HG03025 (cell line): ENCODE data around the gene EMP1.
"Not testable (repeated sequence)": the region's sequence is repeated elsewhere in the genome, so short reads cannot be mapped to it uniquely, and the experiment has no call there.

Source experiments
- ATAC-seq: cut with Tn5 transposase; IDR thresholded peaks from one replicate; pipeline ENCODE4 v1.9.1; 2021; ENCODE audit warnings: mild to moderate bottlenecking, moderate library complexity; ENCODE audit not compliant: unreplicated experiment, low FRiP score

Gene EMP1

DNA sequence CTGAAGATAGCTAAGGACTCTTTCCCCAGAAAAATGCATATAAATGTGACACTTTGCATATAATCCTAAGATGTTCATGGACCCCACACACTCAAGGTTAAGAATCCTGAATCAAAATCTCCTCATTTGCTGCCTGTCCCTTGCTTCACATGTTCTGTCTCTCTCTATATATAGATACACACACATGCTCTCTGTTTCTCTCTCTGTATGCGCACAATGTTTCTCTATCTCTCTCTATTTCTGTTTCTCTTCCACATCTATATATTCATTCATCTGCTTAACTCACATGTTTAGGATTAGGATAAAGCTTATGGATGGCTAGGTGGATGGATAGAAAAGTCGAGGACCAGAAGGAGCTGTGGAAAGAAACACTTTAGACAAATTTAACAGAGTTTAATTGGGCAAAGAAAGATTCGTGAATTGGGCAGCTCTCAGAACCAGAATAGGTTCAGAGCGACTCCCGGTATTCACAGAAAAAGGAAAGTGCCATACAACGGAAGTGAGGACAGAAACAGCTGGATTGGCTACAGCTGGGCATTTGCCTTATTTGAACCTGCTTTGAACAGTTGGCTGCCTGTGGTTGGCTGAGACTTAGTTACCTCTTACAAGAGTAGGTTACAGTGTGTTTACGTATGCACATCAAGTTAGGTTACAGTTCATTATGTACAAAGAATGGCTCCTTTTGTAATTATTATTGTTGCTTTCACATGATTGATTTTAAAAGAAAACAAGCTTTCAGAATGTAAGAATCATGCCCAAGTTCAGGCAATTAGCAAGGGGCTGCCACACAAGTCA lies 57.6 kb downstream of the EMP1 start:
- no peak for ATAC-seq

DNA sequence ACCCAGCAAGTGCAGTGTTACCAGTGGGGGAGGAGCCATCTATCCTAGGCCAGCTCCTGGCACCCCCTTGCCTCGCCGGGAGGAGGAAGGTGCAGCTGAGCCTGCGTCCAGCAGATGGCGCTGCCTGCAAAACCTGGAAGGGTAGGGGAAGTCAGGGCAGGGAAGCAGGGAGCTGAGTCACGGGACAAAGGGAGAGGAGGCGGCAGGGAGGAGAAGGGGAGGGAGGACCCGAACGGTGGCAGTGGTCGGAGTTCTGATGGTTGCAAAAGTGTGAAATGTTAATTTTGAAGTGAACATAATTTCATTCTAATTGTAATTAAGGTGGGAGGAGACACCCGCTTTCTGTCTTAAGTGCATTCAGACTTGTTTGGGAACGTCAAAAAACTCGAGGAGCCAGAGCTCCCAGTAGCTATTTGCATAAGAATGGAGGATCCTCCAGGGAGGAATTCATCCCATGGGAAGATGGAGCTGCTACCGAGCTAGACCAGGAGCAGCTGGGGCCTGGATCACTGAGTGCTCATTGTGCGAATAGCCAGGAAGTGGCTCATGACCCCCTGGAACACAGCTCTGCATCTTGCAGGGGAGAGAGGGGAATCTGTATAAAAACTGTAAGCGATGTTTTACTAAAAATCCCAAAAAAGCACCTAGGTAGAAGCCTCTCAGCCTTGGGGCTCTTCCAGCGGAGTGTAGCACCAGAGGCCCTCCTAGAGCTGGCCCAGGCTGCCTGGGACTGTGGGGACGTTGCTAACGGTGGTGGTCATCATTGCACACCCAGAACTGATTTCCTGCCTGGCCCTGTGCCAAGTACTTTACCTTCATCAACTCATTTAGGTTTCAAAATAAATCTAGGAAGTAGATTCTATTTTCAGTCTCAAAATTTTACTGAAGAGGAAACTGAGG lies 59.5 kb downstream of the EMP1 start:
- ATAC-seq: peak; percentile 87

DNA sequence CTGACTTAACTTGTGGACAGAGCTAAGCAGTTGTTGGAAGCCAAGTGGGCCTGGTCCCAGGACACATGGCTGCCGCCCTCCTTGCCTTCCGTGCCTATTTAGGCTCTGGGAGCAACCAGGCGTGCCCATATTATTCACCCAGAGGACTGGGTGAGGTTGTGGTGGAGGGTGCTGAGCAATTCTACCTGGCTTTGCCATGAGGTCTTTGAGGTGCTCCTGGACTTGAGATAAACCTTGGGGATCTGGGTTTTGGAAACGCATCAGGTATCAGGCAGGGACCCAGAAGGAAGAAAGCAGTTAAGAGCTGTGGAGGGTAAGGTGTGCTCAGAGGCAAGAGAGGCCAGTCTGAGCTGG lies 60.1 kb downstream of the EMP1 start:
- ATAC-seq: no peak

DNA sequence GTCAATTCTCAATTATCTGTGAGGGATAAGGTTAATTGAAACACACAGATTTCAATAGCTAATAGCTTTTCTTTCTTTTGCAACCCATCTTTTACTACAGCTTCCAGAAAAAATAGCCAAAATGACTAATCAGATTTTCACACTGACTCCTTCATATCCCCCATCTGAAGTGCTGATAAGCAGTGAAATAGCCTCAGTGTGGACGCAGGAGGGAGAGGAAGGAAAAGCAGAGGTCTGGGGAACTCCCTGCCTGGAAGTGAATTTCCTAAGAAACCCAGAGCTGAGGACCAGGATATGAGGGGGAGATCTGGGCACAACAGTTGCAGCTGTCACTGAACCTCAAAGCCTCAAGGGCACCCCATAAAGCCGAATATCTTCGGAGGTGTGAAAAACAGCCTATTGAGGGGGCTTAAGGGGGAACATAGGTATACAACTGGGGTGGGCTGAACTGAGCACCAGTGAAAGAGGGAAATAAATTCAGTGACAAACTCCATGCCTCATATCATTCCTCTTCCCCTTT lies 60.9 kb downstream of the EMP1 start:
- no peak for ATAC-seq

DNA sequence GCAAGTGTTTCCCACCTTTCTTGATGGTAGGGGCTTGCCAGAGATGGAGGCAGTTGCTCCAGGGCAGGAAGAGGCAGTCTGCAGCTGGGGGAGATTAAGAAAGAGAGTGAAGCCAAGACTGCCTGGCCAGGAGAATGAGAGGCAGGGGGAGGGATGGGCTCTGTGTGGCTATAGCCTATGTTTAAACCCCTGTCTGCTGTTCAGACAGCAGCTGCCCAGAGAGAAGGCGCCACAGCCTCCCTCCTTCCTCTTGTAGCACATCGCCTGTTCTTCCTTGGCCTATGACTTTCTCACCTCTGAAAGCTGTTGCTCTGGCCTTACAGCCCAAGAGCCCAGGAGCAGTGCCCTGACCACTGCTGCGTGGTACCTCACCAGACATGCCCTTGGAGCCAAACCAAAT lies 61.7 kb downstream of the EMP1 start:
- ATAC-seq: no peak

DNA sequence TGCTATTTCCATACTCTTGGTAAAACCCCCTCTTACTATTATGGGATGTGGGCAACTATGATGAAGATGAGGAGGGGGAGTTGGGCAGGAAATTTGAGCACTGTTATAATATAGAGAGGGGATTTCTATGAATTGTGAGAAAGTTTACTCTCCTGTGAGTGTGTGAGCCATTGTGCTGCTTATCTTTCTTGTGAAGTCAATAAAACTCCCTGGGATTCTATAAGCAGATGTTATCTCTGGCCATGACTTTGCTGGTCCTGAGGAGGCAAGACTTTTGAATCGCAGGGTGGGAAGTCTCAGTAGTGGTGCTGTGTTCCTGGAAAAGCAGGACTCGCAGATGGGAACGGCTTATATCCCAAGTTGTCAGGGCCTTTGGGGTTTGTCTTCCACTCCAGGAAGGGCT lies 62.2 kb downstream of the EMP1 start:
- no peak for ATAC-seq

DNA sequence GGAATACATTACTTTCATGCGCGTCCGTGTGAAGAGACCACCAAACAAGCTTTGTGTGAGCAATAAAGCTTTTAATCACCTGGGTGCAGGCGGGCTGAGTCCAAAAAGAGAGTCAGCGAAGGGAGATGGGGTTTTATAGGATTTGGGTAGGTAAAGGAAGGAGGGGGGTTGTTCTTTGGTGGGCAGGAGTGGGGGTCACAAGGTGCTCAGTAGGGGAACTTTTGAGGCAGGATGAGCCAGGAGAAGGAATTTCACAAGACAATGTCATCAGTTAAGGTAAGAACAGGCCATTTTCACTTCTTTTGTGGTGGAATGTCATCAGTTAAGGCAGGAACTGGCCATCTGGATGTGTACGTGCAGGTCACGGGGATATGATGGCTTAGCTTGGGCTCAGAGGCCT lies 63.1 kb downstream of the EMP1 start:
- ATAC-seq: not testable (repeated sequence)

DNA sequence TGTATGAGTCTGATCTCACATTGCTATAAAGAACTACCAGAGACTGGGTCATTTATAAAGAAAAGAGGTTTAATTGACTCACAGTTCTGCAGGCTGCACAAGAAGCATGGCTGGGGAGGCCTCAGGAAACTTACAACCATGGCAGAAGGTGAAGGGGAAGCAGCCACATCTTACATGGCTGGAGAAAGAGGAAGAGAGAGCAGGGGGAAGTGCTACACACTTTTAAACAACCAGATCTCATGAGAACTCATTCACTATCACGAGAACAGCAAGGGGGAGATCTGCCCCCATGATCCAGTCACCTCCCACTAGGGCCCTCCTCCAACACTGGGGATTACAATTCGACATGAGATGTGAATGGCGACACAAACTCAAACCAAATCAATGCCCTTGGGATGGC lies 71.3 kb downstream of the EMP1 start:
- not testable (repeated sequence) for ATAC-seq

DNA sequence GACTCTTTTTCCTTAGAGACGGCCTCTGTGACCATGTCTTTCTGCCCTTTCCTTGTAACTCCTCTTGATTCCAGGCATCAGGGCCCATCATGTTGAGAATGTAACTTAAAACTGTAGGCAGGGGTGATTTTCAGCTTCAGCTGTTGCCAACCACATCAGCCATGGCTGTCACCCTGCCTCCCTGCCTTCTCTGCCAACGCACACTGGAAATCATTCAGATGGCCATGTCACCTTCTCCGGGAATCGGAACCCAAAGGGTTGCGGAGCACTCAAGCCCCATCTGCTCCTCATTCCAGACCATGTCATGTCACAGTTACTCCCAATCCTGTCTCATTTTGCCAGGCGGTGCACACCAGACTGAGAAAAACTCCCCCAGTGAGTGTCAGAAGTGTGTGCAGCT lies 72.1 kb downstream of the EMP1 start:
- no peak for ATAC-seq
